Thoracic aorta (tissue), 2 donors: ENCODE measurements around the gene TAF6. TPM values are rescaled to one million over a fixed set of nuclear protein-coding genes. Genes with fewer than 3 reads are reported as not detected.

ENCODE experiments used
- ATAC-seq: fragments of 150-250 bp; one replicate; pipeline ENCODE4 v1.8.0; 2017; ENCODE audit warnings: low read depth; ENCODE audit not compliant: insufficient number of reproducible peaks, low FRiP score
- DNase-seq: peaks from one replicate; pipeline ENCODE4 v3.0.0-alpha.2; 2020; ENCODE audit warnings: low spot score
- H3K27ac ChIP-seq, 2 donors: fragments of 200-600 bp; sonication (generic); 1 replicate in 1 of 2; 2 replicates in 1 of 2; pipeline ENCODE4 v1.5.1; 2016; ENCODE audit warnings: mild to moderate bottlenecking in 2 of 2, moderate library complexity in 2 of 2
- H3K27me3 ChIP-seq: fragments of 200-600 bp; sonication (generic); replicated peaks from 2 replicates; pipeline ENCODE4 v1.6.0; 2016; ENCODE audit warnings: mild to moderate bottlenecking; ENCODE audit not compliant: insufficient read depth
- H3K36me3 ChIP-seq: fragments of 200-600 bp; sonication (generic); one replicate; pipeline ENCODE4 v1.5.1; 2016
- H3K4me1 ChIP-seq, 2 donors: fragments of 200-600 bp; sonication (generic); 1 replicate in 1 of 2; 2 replicates in 1 of 2; pipeline versions ENCODE4 v1.5.1 to v1.6.0; 2016; ENCODE audit warnings: low read depth in 2 of 2, mild to moderate bottlenecking in 1 of 2; ENCODE audit not compliant: control insufficient read depth in 1 of 2
- H3K4me3 ChIP-seq: fragments of 200-600 bp; sonication (generic); 2 replicates; pipeline ENCODE4 v1.5.1; 2016; ENCODE audit warnings: mild to moderate bottlenecking
- H3K9me3 ChIP-seq: fragments of 200-600 bp; sonication (generic); 2 replicates; pipeline ENCODE4 v1.5.1; 2016
- total RNA-seq, 2 donors: library from RNA; depleted of rRNA; stranded (reverse); fragments of >200 nt; gene quantifications; one replicate each; pipeline versions ENCODE4 v1.1.0 to v1.2.3, GENCODE V29; 2016
- TF ChIP-seq, protein P1 (sequence below): fragments of 200-600 bp; sonication (generic); IDR thresholded peaks from one replicate; pipeline ENCODE4 v1.5.1; 2019; ENCODE audit warnings: antibody characterized with exemption

TAF6 gene
- total RNA-seq, 2 donors from 2014 or later = 48.0 to 72.8 TPM

DNA sequence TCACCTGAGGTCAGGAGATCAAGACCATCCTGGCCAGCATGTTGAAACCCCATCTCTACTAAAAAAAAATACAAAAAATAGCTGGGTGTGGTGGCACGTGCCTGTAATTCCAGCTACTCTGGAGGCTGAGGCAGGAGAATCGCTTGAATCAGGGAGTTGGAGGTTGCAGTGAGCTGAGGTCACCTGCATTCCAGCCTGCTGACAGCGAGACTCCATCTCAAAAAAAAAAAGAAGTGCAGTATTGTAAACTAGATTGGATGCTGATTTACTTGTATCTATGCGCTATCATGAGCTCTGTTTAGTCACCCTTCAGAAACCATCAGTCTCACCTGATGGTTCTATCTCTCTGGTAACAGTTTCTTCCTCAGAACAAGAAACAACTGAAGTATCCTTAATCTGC, 55.8 kb downstream of the TAF6 start:
- Histone ChIP-seq H3K9me3 (no peaks in the 10 kb centered on the region), H3K36me3 (peaks cover 24% of the 10 kb centered on the region), H3K27me3 (no peaks in the 10 kb centered on the region), H3K4me1 (peaks cover 0 to 8% of the 10 kb centered on the region in 2 donors), H3K27ac (no peak overlapping the region), H3K4me3 (no peak overlapping the region)
- TF ChIP-seq, protein P1, sequence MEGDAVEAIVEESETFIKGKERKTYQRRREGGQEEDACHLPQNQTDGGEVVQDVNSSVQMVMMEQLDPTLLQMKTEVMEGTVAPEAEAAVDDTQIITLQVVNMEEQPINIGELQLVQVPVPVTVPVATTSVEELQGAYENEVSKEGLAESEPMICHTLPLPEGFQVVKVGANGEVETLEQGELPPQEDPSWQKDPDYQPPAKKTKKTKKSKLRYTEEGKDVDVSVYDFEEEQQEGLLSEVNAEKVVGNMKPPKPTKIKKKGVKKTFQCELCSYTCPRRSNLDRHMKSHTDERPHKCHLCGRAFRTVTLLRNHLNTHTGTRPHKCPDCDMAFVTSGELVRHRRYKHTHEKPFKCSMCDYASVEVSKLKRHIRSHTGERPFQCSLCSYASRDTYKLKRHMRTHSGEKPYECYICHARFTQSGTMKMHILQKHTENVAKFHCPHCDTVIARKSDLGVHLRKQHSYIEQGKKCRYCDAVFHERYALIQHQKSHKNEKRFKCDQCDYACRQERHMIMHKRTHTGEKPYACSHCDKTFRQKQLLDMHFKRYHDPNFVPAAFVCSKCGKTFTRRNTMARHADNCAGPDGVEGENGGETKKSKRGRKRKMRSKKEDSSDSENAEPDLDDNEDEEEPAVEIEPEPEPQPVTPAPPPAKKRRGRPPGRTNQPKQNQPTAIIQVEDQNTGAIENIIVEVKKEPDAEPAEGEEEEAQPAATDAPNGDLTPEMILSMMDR = no peak
- DNase-seq (no peak), ATAC-seq (no peak)

DNA sequence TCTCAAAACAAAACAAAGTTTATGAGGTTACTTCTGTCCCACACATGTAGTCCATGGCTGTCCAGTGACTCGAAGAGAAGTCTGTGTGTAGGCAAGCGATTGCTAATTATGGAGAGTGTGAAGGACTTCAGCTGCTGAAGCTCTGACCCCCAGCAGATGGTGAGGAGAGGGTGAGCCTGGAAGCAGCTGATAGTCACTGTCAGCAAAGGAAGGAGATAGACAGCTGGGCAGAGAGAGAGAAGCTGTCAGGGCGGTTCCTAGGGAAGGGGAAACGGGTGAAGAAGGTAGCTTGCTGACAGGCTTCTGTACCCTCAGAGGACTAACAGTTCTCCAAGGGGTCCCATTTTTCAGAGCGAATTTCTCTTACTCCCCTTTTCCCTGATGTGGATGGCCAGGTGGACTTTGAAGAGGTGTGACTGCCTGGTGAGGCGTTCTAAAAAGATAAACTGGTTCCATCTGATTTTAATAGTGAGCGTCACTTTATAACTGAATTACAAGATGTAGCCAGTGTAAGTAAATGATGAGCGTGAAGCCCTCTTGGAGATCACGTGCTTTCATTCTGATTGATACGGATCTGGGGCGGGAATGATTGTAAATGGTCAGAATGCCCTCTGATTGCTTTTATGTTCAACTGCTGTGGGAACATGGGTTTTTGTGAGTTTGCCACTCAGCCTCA, 57.5 kb downstream of the TAF6 start:
- Histone ChIP-seq H3K9me3 (no peaks in the 10 kb centered on the region), H3K36me3 (peaks cover 40% of the 10 kb centered on the region), H3K27ac (no peak overlapping the region), H3K27me3 (no peaks in the 10 kb centered on the region), H3K4me1 (peaks cover 0 to 8% of the 10 kb centered on the region in 2 donors), H3K4me3 (no peak overlapping the region)
- ATAC-seq (no peak), DNase-seq (no peak)
- TF ChIP-seq, protein P1 = no peak

DNA sequence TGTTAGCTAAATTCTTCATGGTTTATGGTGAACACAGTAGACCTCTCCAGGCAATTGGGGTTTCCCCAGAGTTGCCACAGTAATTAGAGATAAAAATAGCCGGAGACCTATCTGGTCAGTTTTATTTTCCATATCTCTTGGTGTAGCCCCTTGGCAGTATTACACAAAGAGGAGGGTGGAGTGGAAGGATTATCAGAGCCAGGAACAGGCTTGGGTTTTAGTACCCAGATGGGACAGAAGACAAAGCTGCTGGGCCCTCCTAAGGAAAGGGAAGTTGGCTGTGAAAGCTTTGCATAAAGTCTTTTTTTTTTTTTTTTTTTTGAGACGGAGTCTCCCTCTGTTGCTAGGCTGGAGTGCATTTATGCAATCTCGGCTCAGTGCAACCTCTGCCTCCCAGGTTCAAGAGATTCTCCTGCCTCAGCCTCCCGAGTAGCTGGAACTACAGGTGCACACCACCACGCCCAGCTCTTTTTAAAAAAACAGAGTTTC, 59.9 kb downstream of the TAF6 start:
- no peaks in the 10 kb centered on the region for H3K4me1 ChIP-seq
- no peak overlapping the region for H3K4me3 ChIP-seq
- H3K36me3 ChIP-seq = peaks cover 36% of the 10 kb centered on the region
- H3K9me3 ChIP-seq = no peaks in the 10 kb centered on the region
- H3K27ac ChIP-seq = no peak overlapping the region
- DNase-seq (no peak), ATAC-seq (no peak)
- TF ChIP-seq, protein P1 = no peak
- H3K27me3 ChIP-seq = no peaks in the 10 kb centered on the region

Other genes with a start within 250 kb of the TAF6 start
- gene OR2AE1, start 242.3 kb downstream of the TAF6 start, total RNA-seq = 1 to 10 TPM in 1 of 2 donors, under 1 TPM in 1; 0.41 to 2.9 TPM
- gene TRIM4, start 199.8 kb downstream of the TAF6 start, total RNA-seq = 10 to 100 TPM; 35.2 to 42.5 TPM
- 1 to 10 TPM in 1 of 2 donors, not detected in 1; 2.6 TPM for gene GJC3, start 189.7 kb downstream of the TAF6 start, total RNA-seq
- 1 to 10 TPM in 1 of 2 donors, not detected in 1; 2.3 TPM for gene AZGP1, start 143.3 kb downstream of the TAF6 start, total RNA-seq
- gene ZKSCAN1, start 103.8 kb downstream of the TAF6 start, total RNA-seq = 10 to 100 TPM; 25.6 to 42.5 TPM
- 10 to 100 TPM in 1 of 2 donors, 1 to 10 TPM in 1; 9.3 to 16.6 TPM for gene ZSCAN21, start 69.6 kb downstream of the TAF6 start, total RNA-seq
- gene ZNF3, start 37.6 kb downstream of the TAF6 start, total RNA-seq = 10 to 100 TPM; 15.2 to 29.6 TPM
- gene COPS6, start 30.4 kb downstream of the TAF6 start, total RNA-seq = 10 to 100 TPM; 40.4 to 76.2 TPM
- 10 to 100 TPM; 17.6 to 23.6 TPM for gene MCM7, start 18.0 kb downstream of the TAF6 start, total RNA-seq
- gene AP4M1, start 17.7 kb downstream of the TAF6 start, total RNA-seq = 10 to 100 TPM; 22.3 to 23.8 TPM
- 10 to 100 TPM; 12.6 to 13.7 TPM for gene CNPY4, start 276 bp upstream of the TAF6 start, total RNA-seq
- gene MBLAC1, start 7.6 kb upstream of the TAF6 start, total RNA-seq = 1 to 10 TPM in 1 of 2 donors, not detected in 1; 1.1 TPM
- gene LAMTOR4, start 29.6 kb upstream of the TAF6 start, total RNA-seq = 100 to 1,000 TPM; 125 to 205 TPM
- gene TRAPPC14, start 39.4 kb upstream of the TAF6 start, total RNA-seq = 10 to 100 TPM; 14.0 to 18.0 TPM
- gene GAL3ST4, start 49.3 kb upstream of the TAF6 start, total RNA-seq = 10 to 100 TPM in 1 of 2 donors, 1 to 10 TPM in 1; 8.3 to 18.7 TPM
- gene GPC2, start 58.0 kb upstream of the TAF6 start, total RNA-seq = 1 to 10 TPM; 1.8 to 5.0 TPM
- gene STAG3, start 58.6 kb upstream of the TAF6 start, total RNA-seq = under 1 TPM; 0.56 to 0.95 TPM
- under 1 TPM in 1 of 2 donors, not detected in 1; 0.78 TPM for gene PVRIG, start 100.6 kb upstream of the TAF6 start, total RNA-seq
- not detected for gene SPDYE3, start 188.3 kb upstream of the TAF6 start, total RNA-seq
- gene PILRB, start 238.8 kb upstream of the TAF6 start, total RNA-seq = 100 to 1,000 TPM in 1 of 2 donors, 10 to 100 TPM in 1; 88.4 to 100 TPM